ENCODE data around the gene FRMD6. TPM values are rescaled to one million over a fixed set of nuclear protein-coding genes. Genes with fewer than 3 reads are reported as not detected.

Gene FRMD6
- total and polyA plus RNA-seq, 2 experiments from 2014 or later: 5.4 to 18.7 TPM

GRCh38 chr14:51732494-51733112, 80.9 kb downstream of the FRMD6 start:
- Mint-ChIP-seq H3K4me1 (no peaks in the 10 kb centered on the region), H3K27me3 (ENCODE audit: insufficient read depth, low read depth, poor library complexity) (peaks cover 2% of the 10 kb centered on the region), H3K4me3 (no peak overlapping the region), H3K9me3 (no peaks in the 10 kb centered on the region; the same call in 2 of the 3 replicates), H3K27ac (no peak overlapping the region), H3K36me3 (ENCODE audit: low read depth) (0 out of 3 replicates have a peak, but pooled peaks cover 5% of the 10 kb centered on the region)
- Histone ChIP-seq H3K27ac (ENCODE audit: low read depth) (no peak overlapping the region), H3K4me3 (no peak overlapping the region), H3F3A (replicated peaks; ENCODE audit: low read depth) (no peaks in the 10 kb centered on the region), H3K36me3 (ENCODE audit: insufficient read depth) (no peaks in the 10 kb centered on the region), H3K4me1 (ENCODE audit: insufficient read depth) (no peaks in the 10 kb centered on the region), H4K20me1 (replicated peaks; ENCODE audit: insufficient read depth) (no peaks in the 10 kb centered on the region), H3K9me2 (ENCODE audit: insufficient read depth) (no peaks in the 10 kb centered on the region), H3K79me2 (replicated peaks; ENCODE audit: insufficient read depth) (no peaks in the 10 kb centered on the region), H3K4me2 (no peak overlapping the region), H2AFZ (no peak overlapping the region), H3K27me3 (ENCODE audit: insufficient read depth) (no peaks in the 10 kb centered on the region)
- TF ChIP-seq ZNF462 (CRISPR knock-in tag; IDR thresholded peaks at IDR 0.05): no peak
- ATAC-seq: no peak
- no peak for DNase-seq (ENCODE audit: low spot score)

GRCh38 chr14:51733147-51733546, 81.4 kb downstream of the FRMD6 start:
- H4K20me1 ChIP-seq (replicated peaks; ENCODE audit: insufficient read depth): no peaks in the 10 kb centered on the region
- H3K27ac ChIP-seq (ENCODE audit: low read depth): no peak overlapping the region
- no peak overlapping the region for H3K27ac Mint-ChIP-seq
- no peak overlapping the region for H3K4me2 ChIP-seq
- no peaks in the 10 kb centered on the region for H3K79me2 ChIP-seq (replicated peaks; ENCODE audit: insufficient read depth)
- 0 out of 3 replicates have a peak, but pooled peaks cover 2% of the 10 kb centered on the region for H3K36me3 Mint-ChIP-seq (ENCODE audit: low read depth)
- no peak overlapping the region for H3K4me3 Mint-ChIP-seq
- H3K4me3 ChIP-seq: no peak overlapping the region
- no peak overlapping the region for H2AFZ ChIP-seq
- DNase-seq (ENCODE audit: low spot score) (no peak), ATAC-seq (no peak)
- no peaks in the 10 kb centered on the region for H3K36me3 ChIP-seq (ENCODE audit: insufficient read depth)
- no peaks in the 10 kb centered on the region for H3F3A ChIP-seq (replicated peaks; ENCODE audit: low read depth)
- no peaks in the 10 kb centered on the region; the same call in 2 of the 3 replicates for H3K9me3 Mint-ChIP-seq
- H3K9me2 ChIP-seq (ENCODE audit: insufficient read depth): no peaks in the 10 kb centered on the region
- H3K27me3 Mint-ChIP-seq (ENCODE audit: insufficient read depth, low read depth, poor library complexity): peaks cover 2% of the 10 kb centered on the region
- no peaks in the 10 kb centered on the region for H3K4me1 ChIP-seq (ENCODE audit: insufficient read depth)
- no peaks in the 10 kb centered on the region for H3K4me1 Mint-ChIP-seq
- no peaks in the 10 kb centered on the region for H3K27me3 ChIP-seq (ENCODE audit: insufficient read depth)
- no peak for TF ChIP-seq STAT1 (IDR thresholded peaks at IDR 0.05; ENCODE audit: unreplicated experiment)
- TF ChIP-seq ETS1 (IDR thresholded peaks at IDR 0.05): no peak
- no peak for TF ChIP-seq ZNF462 (CRISPR knock-in tag; IDR thresholded peaks at IDR 0.05)
- TF ChIP-seq EZH2 (IDR thresholded peaks at IDR 0.05; ENCODE audit: low read depth, unreplicated experiment): no peak
